ENCODE measurements around the gene GNAS. TPM values are rescaled to one million over a fixed set of nuclear protein-coding genes. Genes with fewer than 3 reads are reported as not detected.

Gene GNAS
- total RNA-seq (1,000 to 10,000 TPM in 1 of 2 donors, 100 to 1,000 TPM in 1; 755 to 1,096 TPM), total RNA-seq (576 to 589 reads per million in 2 donors)

- Mint-ChIP-seq H3K4me3 (peak within 1 kb of the TSS; percentile 91), H3K27ac (no peak within 1 kb of the TSS), H3K4me1 (peaks cover 24% of the 10 kb centered on the region), H3K36me3 (ENCODE audit: low read depth) (peaks cover 6% of the 10 kb centered on the region), H3K27me3 (peaks cover 75% of the 10 kb centered on the region)
- DNase-seq, result peak in 1 of 3 donors; percentile 44
- no peaks in the 10 kb centered on the region for H3K9me3 ChIP-seq (ENCODE audit: control insufficient read depth, low read length, poor library complexity, severe bottlenecking)
- ATAC-seq, result peak; percentile 50
Measured at GRCh38 chr20:58852543-58853271, at the start of gene GNAS. GNAS (plus strand) TSS chr20:58852716.

GRCh38 chr20:58803533-58803932 is 49.0 kb upstream of the GNAS start:
- Mint-ChIP-seq H3K36me3 (ENCODE audit: low read depth) (no peaks in the 10 kb centered on the region), H3K27ac (no peak overlapping the region), H3K4me1 (peaks cover 4% of the 10 kb centered on the region), H3K4me3 (no peak overlapping the region), H3K27me3 (peaks cover 71% of the 10 kb centered on the region)
- H3K9me3 ChIP-seq (ENCODE audit: control insufficient read depth, low read length, poor library complexity, severe bottlenecking), result no peaks in the 10 kb centered on the region
- DNase-seq, result no peak
- no peak for ATAC-seq

GRCh38 chr20:58807801-58808200 is 44.7 kb upstream of the GNAS start:
- DNase-seq (no peak), ATAC-seq (no peak)
- no peak overlapping the region for H3K4me3 Mint-ChIP-seq
- no peak overlapping the region for H3K27ac Mint-ChIP-seq
- peaks cover 2% of the 10 kb centered on the region for H3K36me3 Mint-ChIP-seq (ENCODE audit: low read depth)
- peaks cover 8% of the 10 kb centered on the region for H3K4me1 Mint-ChIP-seq
- no peaks in the 10 kb centered on the region for H3K9me3 ChIP-seq (ENCODE audit: control insufficient read depth, low read length, poor library complexity, severe bottlenecking)
- H3K27me3 Mint-ChIP-seq, result peaks cover 90% of the 10 kb centered on the region

DNA sequence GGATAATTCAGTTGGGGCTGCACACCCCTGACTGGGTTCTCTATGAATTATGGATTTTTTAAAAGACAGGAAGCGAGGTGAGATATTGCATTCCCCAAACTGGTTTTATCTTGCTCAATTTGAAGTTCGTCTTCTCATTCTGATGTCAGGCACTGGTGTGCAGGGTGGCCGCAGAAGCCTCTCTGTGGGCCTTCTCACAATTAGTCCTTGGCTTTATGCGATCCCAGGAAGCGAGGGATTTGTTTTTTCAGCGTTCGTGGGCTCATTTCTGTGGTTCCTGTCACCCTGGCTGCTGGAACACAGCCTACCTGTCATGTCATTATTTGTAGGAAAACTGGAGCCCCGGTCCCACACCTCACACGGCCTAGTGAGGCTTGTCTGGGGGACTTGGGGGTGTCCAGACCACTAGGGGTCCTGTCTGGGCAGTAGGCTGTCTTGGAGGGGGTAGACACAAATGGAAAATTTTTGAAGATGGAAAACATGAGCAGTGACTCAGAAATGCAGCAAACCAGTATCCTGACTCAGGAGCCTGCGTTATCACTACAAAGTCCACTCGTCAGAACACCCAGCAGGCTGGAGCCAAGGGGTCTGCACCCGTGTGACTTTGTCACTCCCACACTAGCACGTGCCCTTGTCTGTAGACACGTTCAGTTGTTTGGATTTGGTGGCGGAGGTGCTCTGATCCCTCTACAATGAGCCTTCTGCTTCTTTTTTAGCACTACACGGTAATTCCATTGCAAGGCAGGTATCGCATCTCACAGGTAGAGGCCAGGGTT is 44.1 kb upstream of the GNAS start:
- ATAC-seq, result no peak
- peaks cover 92% of the 10 kb centered on the region for H3K27me3 Mint-ChIP-seq

DNA sequence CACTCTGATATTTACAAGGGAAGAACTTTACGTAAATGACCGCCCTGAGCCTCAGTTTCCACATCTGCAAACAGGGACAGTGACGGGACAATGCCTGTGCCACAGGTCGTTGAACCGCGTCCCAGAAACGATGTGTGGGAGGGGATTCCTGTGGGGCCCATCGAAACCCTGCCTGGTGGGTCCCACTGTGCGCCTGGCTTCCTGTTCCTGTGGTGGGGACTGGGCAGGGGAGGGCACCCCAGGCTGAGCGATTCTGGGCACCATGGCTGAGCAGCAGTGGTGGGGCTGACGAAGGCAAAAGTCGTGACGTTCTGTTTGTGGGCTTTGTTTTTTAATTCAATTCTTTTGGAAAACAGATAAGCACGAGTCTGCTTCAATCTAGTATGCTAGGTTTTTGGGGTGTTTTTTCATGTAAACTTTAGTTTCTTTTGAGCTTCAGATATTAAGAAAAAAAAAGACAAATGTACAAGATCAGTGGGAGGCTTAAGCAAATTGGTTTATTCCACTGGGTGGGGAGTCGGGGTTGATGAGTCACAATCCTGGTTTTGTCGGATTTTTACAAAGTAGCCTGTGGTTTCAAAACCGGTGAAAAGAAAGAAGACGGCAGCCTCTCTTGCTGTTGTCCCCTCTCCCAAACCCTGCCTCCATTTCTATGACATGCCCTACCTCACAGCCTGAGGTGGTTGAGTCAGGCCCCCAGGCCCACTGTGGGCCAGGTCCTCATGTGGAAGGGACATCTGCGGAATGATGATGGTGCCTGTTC is 42.2 kb upstream of the GNAS start:
- Mint-ChIP-seq H3K36me3 (ENCODE audit: low read depth) (peaks cover 4% of the 10 kb centered on the region), H3K4me3 (no peak overlapping the region), H3K27ac (no peak overlapping the region), H3K4me1 (peaks cover 4% of the 10 kb centered on the region), H3K27me3 (peaks cover 87% of the 10 kb centered on the region)
- ATAC-seq, result no peak
- no peak for DNase-seq
- no peaks in the 10 kb centered on the region for H3K9me3 ChIP-seq (ENCODE audit: control insufficient read depth, low read length, poor library complexity, severe bottlenecking)

More for the DNA sequence above, 44.1 kb upstream of the GNAS start:
- Mint-ChIP-seq H3K36me3 (ENCODE audit: low read depth) (peaks cover 4% of the 10 kb centered on the region), H3K27ac (peak overlapping the region; percentile 4), H3K4me1 (peaks cover 8% of the 10 kb centered on the region), H3K4me3 (no peak overlapping the region)
- DNase-seq, result no peak
- no peaks in the 10 kb centered on the region for H3K9me3 ChIP-seq (ENCODE audit: control insufficient read depth, low read length, poor library complexity, severe bottlenecking)

DNA sequence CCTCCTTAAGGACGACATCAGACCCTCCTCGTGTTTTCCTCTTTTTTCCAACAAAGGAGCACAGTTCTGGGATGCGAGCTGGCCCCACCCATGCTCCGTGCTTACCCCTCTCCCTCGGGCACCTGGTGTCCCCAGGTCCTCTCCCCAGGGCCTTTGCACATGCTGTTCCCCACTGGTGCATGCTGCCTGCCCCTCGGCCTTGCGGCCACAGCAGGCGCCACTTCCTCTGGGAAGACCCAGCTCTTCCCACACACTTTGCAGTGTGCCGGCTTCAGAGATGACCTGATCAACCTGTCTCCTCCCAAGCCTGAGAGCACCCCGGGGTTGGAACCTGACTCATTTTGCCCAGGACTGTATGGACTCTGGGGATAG is 41.7 kb upstream of the GNAS start:
- H3K27me3 Mint-ChIP-seq, result peaks cover 81% of the 10 kb centered on the region
- peaks cover 4% of the 10 kb centered on the region for H3K36me3 Mint-ChIP-seq (ENCODE audit: low read depth)
- no peak for DNase-seq
- peaks cover 4% of the 10 kb centered on the region for H3K4me1 Mint-ChIP-seq
- H3K27ac Mint-ChIP-seq, result no peak overlapping the region
- ATAC-seq, result no peak
- H3K9me3 ChIP-seq (ENCODE audit: control insufficient read depth, low read length, poor library complexity, severe bottlenecking), result no peaks in the 10 kb centered on the region
- H3K4me3 Mint-ChIP-seq, result no peak overlapping the region

DNA sequence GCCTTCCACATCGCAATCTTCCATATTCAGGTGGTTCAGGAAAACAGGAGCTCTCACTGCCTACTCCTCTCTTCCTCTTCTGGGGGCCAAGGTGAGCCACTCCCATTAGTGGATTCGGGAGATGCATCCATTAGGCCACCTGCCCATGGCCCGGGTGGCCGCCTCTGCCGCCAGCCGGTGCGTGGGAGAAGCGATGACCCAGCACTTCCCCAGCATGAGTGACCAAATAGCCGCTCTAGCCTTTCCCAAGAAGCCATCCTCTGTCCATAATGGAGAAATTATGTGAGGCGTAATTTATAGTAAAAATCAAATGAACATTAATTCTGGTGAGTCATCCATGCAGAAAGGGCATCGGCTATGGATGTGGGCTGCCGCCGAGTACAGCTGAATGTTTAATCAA is 41.2 kb upstream of the GNAS start:
- peaks cover 4% of the 10 kb centered on the region for H3K4me1 Mint-ChIP-seq
- ATAC-seq, result no peak
- H3K27ac Mint-ChIP-seq, result no peak overlapping the region
- no peak overlapping the region for H3K4me3 Mint-ChIP-seq
- peaks cover 4% of the 10 kb centered on the region for H3K36me3 Mint-ChIP-seq (ENCODE audit: low read depth)
- DNase-seq, result no peak
- peaks cover 77% of the 10 kb centered on the region for H3K27me3 Mint-ChIP-seq
- H3K9me3 ChIP-seq (ENCODE audit: control insufficient read depth, low read length, poor library complexity, severe bottlenecking), result no peaks in the 10 kb centered on the region

DNA sequence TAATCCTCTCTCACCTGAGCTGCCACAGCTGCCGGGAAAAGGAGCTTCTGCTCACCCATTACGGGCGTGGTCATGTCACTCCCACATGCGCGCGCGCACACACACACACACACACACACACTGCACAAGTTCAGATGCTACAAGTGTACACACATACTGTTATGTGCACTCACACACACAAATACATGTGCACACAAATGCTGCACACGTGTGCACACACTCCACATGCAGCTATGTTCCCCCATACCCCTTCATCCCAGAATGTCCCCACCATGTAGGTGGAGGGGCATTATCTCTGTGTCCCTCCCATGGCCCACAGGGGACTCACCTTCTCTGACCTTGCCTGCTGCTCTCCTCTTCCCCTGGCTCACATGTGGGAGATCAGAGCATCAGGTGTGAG is 39.1 kb upstream of the GNAS start:
- H3K9me3 ChIP-seq (ENCODE audit: control insufficient read depth, low read length, poor library complexity, severe bottlenecking), result no peaks in the 10 kb centered on the region
- DNase-seq, result no peak
- H3K4me1 Mint-ChIP-seq, result peaks cover 4% of the 10 kb centered on the region
- no peak overlapping the region for H3K27ac Mint-ChIP-seq
- no peak overlapping the region for H3K4me3 Mint-ChIP-seq
- no peak for ATAC-seq
- H3K36me3 Mint-ChIP-seq (ENCODE audit: low read depth), result peaks cover 8% of the 10 kb centered on the region
- peaks cover 72% of the 10 kb centered on the region for H3K27me3 Mint-ChIP-seq

DNA sequence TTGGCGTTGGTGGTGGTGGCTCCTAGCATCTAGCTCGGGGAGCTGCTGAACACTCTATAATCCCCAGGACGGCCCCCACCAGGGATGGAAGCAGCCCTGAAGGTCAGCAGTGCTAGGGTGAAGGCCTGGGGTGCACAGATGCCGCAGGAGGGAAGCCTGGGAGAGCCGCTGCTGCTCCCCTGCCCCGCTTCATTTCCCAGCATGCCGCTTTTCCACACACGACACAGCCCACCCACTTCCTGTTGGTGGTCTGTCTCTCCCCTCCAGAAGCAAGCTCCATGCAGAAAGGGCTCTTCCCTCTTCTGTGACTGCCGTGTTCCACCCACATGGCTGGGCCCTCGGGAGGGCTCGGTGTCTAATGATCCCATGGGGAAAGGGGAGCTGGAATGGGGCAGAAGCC is 37.1 kb upstream of the GNAS start:
- H3K9me3 ChIP-seq (ENCODE audit: control insufficient read depth, low read length, poor library complexity, severe bottlenecking), result no peaks in the 10 kb centered on the region
- Mint-ChIP-seq H3K4me3 (no peak overlapping the region), H3K4me1 (peaks cover 6% of the 10 kb centered on the region), H3K27ac (no peak overlapping the region), H3K36me3 (ENCODE audit: low read depth) (peaks cover 8% of the 10 kb centered on the region), H3K27me3 (peaks cover 58% of the 10 kb centered on the region)
- DNase-seq (no peak), ATAC-seq (no peak)

DNA sequence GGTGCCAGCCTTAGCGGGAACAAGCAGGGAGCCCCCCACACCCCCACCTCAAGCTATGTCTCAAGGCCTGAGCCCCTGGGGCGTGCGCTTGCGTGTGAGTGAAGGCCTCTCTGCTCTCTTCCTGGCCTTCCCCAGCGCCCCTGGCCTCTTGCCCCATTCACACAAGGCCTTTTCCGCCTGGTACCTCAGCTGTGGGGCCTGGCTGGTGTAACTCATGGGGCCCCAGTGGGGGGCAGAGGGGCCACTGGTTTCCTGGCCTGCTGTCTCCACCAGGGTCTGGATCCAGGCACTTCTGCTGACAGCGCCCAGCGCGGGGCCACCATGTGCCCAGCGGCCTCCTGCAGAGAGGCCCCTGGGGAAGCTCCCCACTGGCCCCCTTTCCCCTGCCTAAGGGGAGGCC is 36.5 kb upstream of the GNAS start:
- peaks cover 11% of the 10 kb centered on the region for H3K36me3 Mint-ChIP-seq (ENCODE audit: low read depth)
- no peaks in the 10 kb centered on the region for H3K9me3 ChIP-seq (ENCODE audit: control insufficient read depth, low read length, poor library complexity, severe bottlenecking)
- H3K4me3 Mint-ChIP-seq, result no peak overlapping the region
- no peak overlapping the region for H3K27ac Mint-ChIP-seq
- H3K4me1 Mint-ChIP-seq, result peaks cover 6% of the 10 kb centered on the region
- no peak for DNase-seq
- no peak for ATAC-seq
- H3K27me3 Mint-ChIP-seq, result peaks cover 52% of the 10 kb centered on the region

- Mint-ChIP-seq H3K4me3 (no peak overlapping the region), H3K27ac (no peak overlapping the region), H3K27me3 (peaks cover 41% of the 10 kb centered on the region), H3K36me3 (ENCODE audit: low read depth) (peaks cover 12% of the 10 kb centered on the region), H3K4me1 (peaks cover 4% of the 10 kb centered on the region)
- DNase-seq (no peak), ATAC-seq (no peak)
- no peaks in the 10 kb centered on the region for H3K9me3 ChIP-seq (ENCODE audit: control insufficient read depth, low read length, poor library complexity, severe bottlenecking)
Measured at GRCh38 chr20:58816957-58817651, 35.4 kb upstream of the GNAS start.

- Mint-ChIP-seq H3K4me3 (no peak overlapping the region), H3K27ac (no peak overlapping the region), H3K4me1 (peaks cover 2% of the 10 kb centered on the region), H3K27me3 (peaks cover 35% of the 10 kb centered on the region), H3K36me3 (ENCODE audit: low read depth) (peaks cover 12% of the 10 kb centered on the region)
- ATAC-seq (no peak), DNase-seq (no peak)
- H3K9me3 ChIP-seq (ENCODE audit: control insufficient read depth, low read length, poor library complexity, severe bottlenecking), result no peaks in the 10 kb centered on the region
Measured at GRCh38 chr20:58817748-58818147, 34.8 kb upstream of the GNAS start.

Data from T-helper 17 cell (primary cell).